Panc1 (cell line): ENCODE data around the gene HINT2. TPM values are rescaled to one million over a fixed set of nuclear protein-coding genes. Genes with fewer than 3 reads are reported as not detected.

Experiments
- ATAC-seq: fragments of 200-7000 bp; cut with Tn5 transposase; 2 replicates; pipeline ENCODE4 v1.9.1; 2020; ENCODE audit warnings: mild to moderate bottlenecking, moderate library complexity
- BruUV-seq: library from RNA; stranded (reverse); fragments of 400-500 nt; replicated peaks from 2 replicates; lab custom pipeline; 2021; lab: Mats Ljungman, UMichigan
- CTCF ChIA-PET: fragments of 300-600 bp; sonication (Branson Sonifier 250); formaldehyde crosslinking; loops from one replicate; lab custom pipeline; 2022; ENCODE audit warnings: antibody characterized with exemption; lab: Charles Lee
- POLR2A ChIA-PET: fragments of 300-600 bp; sonication (Branson Sonifier 250); formaldehyde crosslinking; loops from one replicate; lab custom pipeline; 2022; ENCODE audit warnings: antibody characterized with exemption; lab: Charles Lee
- DNase-seq: peaks from one replicate; pipeline ENCODE4 v3.0.0-alpha.2; 2010; ENCODE audit warnings: low read depth, low spot score
- H3K27ac ChIP-seq: 2 replicates; pipeline ENCODE4 v1.5.1; 2011; ENCODE audit warnings: mild to moderate bottlenecking, low read length, inconsistent platforms
- H3K27me3 ChIP-seq: fragments of 200-500 bp; sonication (Bioruptor generic); 2 replicates; pipeline ENCODE4 v1.6.0; 2014; ENCODE audit warnings: low read length, inconsistent platforms; ENCODE audit not compliant: control insufficient read depth, insufficient read depth
- H3K36me3 ChIP-seq: fragments of 200-500 bp; sonication (Bioruptor generic); 2 replicates; pipeline ENCODE4 v1.5.1; 2014; ENCODE audit warnings: inconsistent platforms, mild to moderate bottlenecking, low read length, moderate library complexity; ENCODE audit not compliant: control insufficient read depth, insufficient read depth
- H3K4me1 ChIP-seq: 2 replicates; pipeline ENCODE4 v1.5.1; 2011; ENCODE audit warnings: inconsistent platforms, mild to moderate bottlenecking, low read length, moderate library complexity; ENCODE audit not compliant: control insufficient read depth, insufficient read depth
- H3K4me3 ChIP-seq, 2 experiments: 2 replicates each; pipeline ENCODE4 v1.5.1; 2011 to 2012; ENCODE audit warnings: low read depth in 2 of 2, low read length in 2 of 2, mild to moderate bottlenecking in 2 of 2, inconsistent platforms in 1 of 2, moderate library complexity in 1 of 2
- H3K9me3 ChIP-seq: fragments of 200-500 bp; sonication (Bioruptor generic); 2 replicates; pipeline ENCODE4 v1.5.1; 2014; ENCODE audit warnings: low read depth, mild to moderate bottlenecking, inconsistent platforms, low read length, moderate library complexity; ENCODE audit not compliant: control insufficient read depth, insufficient read depth
- POLR2AphosphoS5 ChIP-seq: IDR thresholded peaks from 2 replicates; pipeline ENCODE4 v1.6.1; 2012; ENCODE audit warnings: mild to moderate bottlenecking, low read depth, low read length, moderate library complexity
- SIN3A ChIP-seq: IDR thresholded peaks from 2 replicates; pipeline ENCODE4 v1.6.1; 2012; ENCODE audit warnings: low read depth, mild to moderate bottlenecking, low read length, moderate library complexity, borderline replicate concordance; ENCODE audit not compliant: insufficient read depth
- TCF7L2 ChIP-seq: IDR thresholded peaks from 2 replicates; pipeline ENCODE4 v1.6.1; 2011; ENCODE audit warnings: mild to moderate bottlenecking, low read depth, low read length, inconsistent platforms
- in situ Hi-C: cut with HindIII; loops from 2 replicates; pipeline ENCODE4 v1.10.0; 2016; ENCODE audit warnings: low sequenced_read_pairs, low pct_unique_long_range_greater_than_20kb
- intact Hi-C: fragments of 100-400 bp; cut with micrococcal nuclease; formaldehyde crosslinking; loops from one replicate; pipeline ENCODE4 v1.10.0; 2022; ENCODE audit not compliant: unreplicated experiment
- total RNA-seq: library from RNA; stranded (reverse); gene quantifications from one replicate; pipeline ENCODE4 v1.2.1, GENCODE V29; 2021; ENCODE audit not compliant: unreplicated experiment
- TF ChIP-seq, protein P1 (sequence below): fragments of 450-650 bp; IDR thresholded peaks from 2 replicates; pipeline ENCODE4 v1.5.1; 2017; ENCODE audit warnings: mild to moderate bottlenecking
- TF ChIP-seq, protein P2 (sequence below), 2 experiments: IDR thresholded peaks; 2 replicates each; pipeline ENCODE4 v1.6.1; 2011 to 2012; ENCODE audit warnings: low read depth in 2 of 2, control low read depth in 1 of 2, low read length in 1 of 2, mild to moderate bottlenecking in 1 of 2, moderate library complexity in 1 of 2; ENCODE audit not compliant: insufficient read depth in 1 of 2

HINT2 gene
- total RNA-seq, 1 experiment from 2014 or later = 75.6 TPM

DNA sequence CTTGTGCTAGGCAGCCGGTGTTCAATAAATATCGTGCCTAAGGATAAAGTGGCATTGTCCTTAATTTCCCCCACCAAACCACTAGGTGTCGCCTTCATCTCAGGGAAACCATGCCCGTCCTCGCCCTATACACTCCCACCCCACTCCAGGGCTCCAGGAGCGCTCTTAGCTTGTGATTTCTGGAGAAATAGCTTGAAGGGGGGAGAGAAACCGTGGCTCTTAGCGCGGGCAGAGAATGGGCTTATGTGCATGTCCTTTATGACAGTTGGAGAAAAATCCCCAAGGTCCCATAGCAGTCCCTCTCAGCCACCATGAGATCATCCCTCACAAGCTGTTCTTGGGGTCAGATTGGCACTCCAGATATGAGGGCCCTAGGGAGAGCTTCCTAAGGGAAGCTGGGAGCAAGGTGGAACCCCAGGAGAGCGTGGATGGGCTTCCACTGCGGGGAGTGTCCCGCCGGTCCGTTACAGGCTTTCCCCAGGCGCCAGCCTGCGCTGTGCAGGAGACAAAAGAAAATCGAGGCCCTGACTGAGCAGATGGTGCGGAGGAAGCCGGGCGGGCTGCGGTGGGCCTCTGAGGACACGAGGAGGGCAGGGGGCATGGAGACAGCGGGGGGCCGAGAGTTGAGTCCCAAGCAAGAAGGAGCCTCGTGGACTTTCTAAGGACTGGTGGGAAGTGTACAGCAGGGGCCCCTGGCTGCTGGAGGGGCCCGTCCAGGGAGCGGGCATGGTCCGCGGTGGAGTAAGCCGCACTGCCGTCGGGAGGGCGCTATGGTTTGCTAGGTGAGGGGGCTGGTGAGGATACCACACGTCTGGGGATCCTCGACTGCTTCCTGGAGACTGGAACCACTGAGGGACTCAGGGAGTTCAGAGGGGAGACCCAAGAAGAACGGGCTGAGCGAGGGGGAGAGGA is 24.2 kb downstream of the HINT2 start:
- BruUV-seq = no TSS peak
- no peak for TF ChIP-seq TCF7L2
- TF ChIP-seq, protein P1, sequence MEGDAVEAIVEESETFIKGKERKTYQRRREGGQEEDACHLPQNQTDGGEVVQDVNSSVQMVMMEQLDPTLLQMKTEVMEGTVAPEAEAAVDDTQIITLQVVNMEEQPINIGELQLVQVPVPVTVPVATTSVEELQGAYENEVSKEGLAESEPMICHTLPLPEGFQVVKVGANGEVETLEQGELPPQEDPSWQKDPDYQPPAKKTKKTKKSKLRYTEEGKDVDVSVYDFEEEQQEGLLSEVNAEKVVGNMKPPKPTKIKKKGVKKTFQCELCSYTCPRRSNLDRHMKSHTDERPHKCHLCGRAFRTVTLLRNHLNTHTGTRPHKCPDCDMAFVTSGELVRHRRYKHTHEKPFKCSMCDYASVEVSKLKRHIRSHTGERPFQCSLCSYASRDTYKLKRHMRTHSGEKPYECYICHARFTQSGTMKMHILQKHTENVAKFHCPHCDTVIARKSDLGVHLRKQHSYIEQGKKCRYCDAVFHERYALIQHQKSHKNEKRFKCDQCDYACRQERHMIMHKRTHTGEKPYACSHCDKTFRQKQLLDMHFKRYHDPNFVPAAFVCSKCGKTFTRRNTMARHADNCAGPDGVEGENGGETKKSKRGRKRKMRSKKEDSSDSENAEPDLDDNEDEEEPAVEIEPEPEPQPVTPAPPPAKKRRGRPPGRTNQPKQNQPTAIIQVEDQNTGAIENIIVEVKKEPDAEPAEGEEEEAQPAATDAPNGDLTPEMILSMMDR = peak; percentile 94
- no peaks in the 10 kb centered on the region for H3K27me3 ChIP-seq
- H3K36me3 ChIP-seq = no peaks in the 10 kb centered on the region
- 0 out of 2 replicates have a peak, but pooled peaks cover 3% of the 10 kb centered on the region for H3K4me1 ChIP-seq
- no peak overlapping the region for H3K4me3 ChIP-seq
- intact Hi-C loops (loop anchor here (1.0 kb wide), 1 partner anchor 92 kb away; no protein-coding TSS in a partner anchor), in situ Hi-C loops (no loop called here)
- POLR2A ChIA-PET = interaction anchor here (0.6 kb wide), 1 partner anchor 468 kb away, joined by 3 read pairs; the partner anchor contains the start of gene GNE
- H3K27ac ChIP-seq = no peak overlapping the region
- CTCF ChIA-PET = interaction anchor here (0.5 to 1.4 kb wide), 20 partner anchors 12 to 438 kb away, joined by 3 to 18 read pairs (median 5); partner anchors contain the start of gene SPAG8
- ATAC-seq = peak; percentile 96
- no peaks in the 10 kb centered on the region for H3K9me3 ChIP-seq
- DNase-seq = no peak

DNA sequence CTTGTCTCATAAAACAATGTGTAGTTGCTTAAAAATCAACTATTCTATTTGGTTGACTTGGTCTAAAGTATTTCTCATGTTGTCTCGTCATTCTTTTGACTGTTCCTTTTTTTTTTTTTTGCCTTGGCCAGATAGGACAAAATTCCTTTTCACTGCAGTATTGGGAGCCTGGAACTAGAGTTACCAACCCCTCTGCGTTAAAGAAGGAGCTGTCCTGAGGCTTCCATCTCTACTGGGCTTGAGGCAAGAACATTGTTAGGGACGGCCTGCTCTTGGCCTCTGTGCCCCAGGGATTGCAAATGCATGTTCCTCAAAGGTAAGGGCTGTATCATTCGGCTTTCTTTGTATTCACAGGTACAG is 24.8 kb downstream of the HINT2 start:
- H3K27me3 ChIP-seq = no peaks in the 10 kb centered on the region
- in situ Hi-C loops = no loop called here
- intact Hi-C loops = loop anchor here (1.0 kb wide), 1 partner anchor 92 kb away; no protein-coding TSS in a partner anchor
- H3K4me1 ChIP-seq = no peaks in the 10 kb centered on the region
- POLR2A ChIA-PET = no interaction called here
- DNase-seq (no peak), ATAC-seq (peak; percentile 54)
- no TSS peak for BruUV-seq
- TF ChIP-seq TCF7L2 = no peak
- TF ChIP-seq, protein P2, sequence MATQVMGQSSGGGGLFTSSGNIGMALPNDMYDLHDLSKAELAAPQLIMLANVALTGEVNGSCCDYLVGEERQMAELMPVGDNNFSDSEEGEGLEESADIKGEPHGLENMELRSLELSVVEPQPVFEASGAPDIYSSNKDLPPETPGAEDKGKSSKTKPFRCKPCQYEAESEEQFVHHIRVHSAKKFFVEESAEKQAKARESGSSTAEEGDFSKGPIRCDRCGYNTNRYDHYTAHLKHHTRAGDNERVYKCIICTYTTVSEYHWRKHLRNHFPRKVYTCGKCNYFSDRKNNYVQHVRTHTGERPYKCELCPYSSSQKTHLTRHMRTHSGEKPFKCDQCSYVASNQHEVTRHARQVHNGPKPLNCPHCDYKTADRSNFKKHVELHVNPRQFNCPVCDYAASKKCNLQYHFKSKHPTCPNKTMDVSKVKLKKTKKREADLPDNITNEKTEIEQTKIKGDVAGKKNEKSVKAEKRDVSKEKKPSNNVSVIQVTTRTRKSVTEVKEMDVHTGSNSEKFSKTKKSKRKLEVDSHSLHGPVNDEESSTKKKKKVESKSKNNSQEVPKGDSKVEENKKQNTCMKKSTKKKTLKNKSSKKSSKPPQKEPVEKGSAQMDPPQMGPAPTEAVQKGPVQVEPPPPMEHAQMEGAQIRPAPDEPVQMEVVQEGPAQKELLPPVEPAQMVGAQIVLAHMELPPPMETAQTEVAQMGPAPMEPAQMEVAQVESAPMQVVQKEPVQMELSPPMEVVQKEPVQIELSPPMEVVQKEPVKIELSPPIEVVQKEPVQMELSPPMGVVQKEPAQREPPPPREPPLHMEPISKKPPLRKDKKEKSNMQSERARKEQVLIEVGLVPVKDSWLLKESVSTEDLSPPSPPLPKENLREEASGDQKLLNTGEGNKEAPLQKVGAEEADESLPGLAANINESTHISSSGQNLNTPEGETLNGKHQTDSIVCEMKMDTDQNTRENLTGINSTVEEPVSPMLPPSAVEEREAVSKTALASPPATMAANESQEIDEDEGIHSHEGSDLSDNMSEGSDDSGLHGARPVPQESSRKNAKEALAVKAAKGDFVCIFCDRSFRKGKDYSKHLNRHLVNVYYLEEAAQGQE (IDR thresholded peaks at IDR 0.05; ENCODE audit: insufficient read depth in 1 of 2, low read depth in 2 of 2, low read length in 1 of 2) = no peak
- TF ChIP-seq, protein P1 = no peak
- no peak for TF ChIP-seq SIN3A
- no peak for TF ChIP-seq POLR2AphosphoS5
- H3K27ac ChIP-seq = no peak overlapping the region
- H3K4me3 ChIP-seq = no peak overlapping the region
- H3K36me3 ChIP-seq = no peaks in the 10 kb centered on the region
- CTCF ChIA-PET = interaction anchor here (0.5 to 1.4 kb wide), 18 partner anchors 11 to 305 kb away, joined by 3 to 18 read pairs (median 5); partner anchors contain the start of gene SPAG8
- H3K9me3 ChIP-seq = no peaks in the 10 kb centered on the region
